Breast epithelium (tissue), 4 donors: ENCODE measurements around the gene RHBDF2. TPM values are rescaled to one million over a fixed set of nuclear protein-coding genes. Genes with fewer than 3 reads are reported as not detected.

Experiments
- DNase-seq, 2 donors: peaks; one replicate each; pipeline ENCODE4 v3.0.0-alpha.2; 2019; ENCODE audit warnings: low spot score in 2 of 2
- H3K27ac ChIP-seq, 2 donors: fragments of 200-600 bp; sonication (generic) in 1 of 2; one replicate each; pipeline ENCODE4 v1.5.1; 2016 to 2019; ENCODE audit warnings: mild to moderate bottlenecking in 1 of 2
- H3K27me3 ChIP-seq, 2 donors: fragments of 200-600 bp; sonication (generic) in 1 of 2; one replicate each; pipeline versions ENCODE4 v1.5.1 to v1.6.0; 2017 to 2019; ENCODE audit warnings: control low read depth in 1 of 2, mild to moderate bottlenecking in 1 of 2
- H3K36me3 ChIP-seq: fragments of 200-600 bp; one replicate; pipeline ENCODE4 v1.5.1; 2019
- H3K4me1 ChIP-seq, 2 donors: fragments of 200-600 bp; sonication (generic); one replicate each; pipeline ENCODE4 v1.5.1; 2016 to 2019; ENCODE audit warnings: control low read depth in 1 of 2
- H3K4me3 ChIP-seq, 3 donors: fragments of 200-600 bp; sonication (generic); 1 replicate in 2 of 3; 2 replicates in 1 of 3; pipeline ENCODE4 v1.5.1; 2016 to 2019; ENCODE audit warnings: mild to moderate bottlenecking in 3 of 3, moderate library complexity in 2 of 3
- H3K9me3 ChIP-seq, 2 donors: fragments of 200-600 bp; sonication (generic) in 1 of 2; one replicate each; pipeline ENCODE4 v1.5.1; 2016 to 2019; ENCODE audit warnings: control low read depth in 1 of 2
- CTCF ChIP-seq, 3 donors: fragments of 450-650 bp; IDR thresholded peaks; one replicate each; pipeline ENCODE4 v1.5.1; 2016 to 2017; ENCODE audit warnings: antibody characterized with exemption in 3 of 3, mild to moderate bottlenecking in 3 of 3, moderate library complexity in 3 of 3
- POLR2A ChIP-seq: fragments of 450-650 bp; IDR thresholded peaks from one replicate; pipeline ENCODE4 v1.6.1; 2016; ENCODE audit warnings: antibody characterized with exemption, mild to moderate bottlenecking, moderate library complexity
- POLR2AphosphoS5 ChIP-seq, 3 donors: sonication (generic); formaldehyde crosslinking; IDR thresholded peaks; one replicate each; pipeline ENCODE4 v1.6.1; 2017; ENCODE audit warnings: antibody characterized with exemption in 3 of 3
- intact Hi-C: fragments of 100-400 bp; cut with DNase I; formaldehyde crosslinking; loops from one replicate; pipeline ENCODE4 v1.15.1; 2023; ENCODE audit warnings: low total_unique reads
- total RNA-seq, 3 donors: library from RNA; depleted of rRNA; stranded (reverse); fragments of >200 nt; gene quantifications; one replicate each; pipeline ENCODE4 v1.1.0, GENCODE V29; 2016

The RHBDF2 gene
- total RNA-seq, 3 donors from 2014 or later: 13.4 to 35.5 (median 26.8) TPM

GRCh38 chr17:76432712-76433336 is 68.4 kb downstream of the RHBDF2 start:
- peaks cover 0 to under 1% of the 10 kb centered on the region in 2 donors for H3K4me1 ChIP-seq
- no peaks in the 10 kb centered on the region for H3K9me3 ChIP-seq
- no peaks in the 10 kb centered on the region for H3K36me3 ChIP-seq
- intact Hi-C loops: no loop called here
- DNase-seq: no peak
- no peak overlapping the region for H3K27ac ChIP-seq
- no peak overlapping the region for H3K4me3 ChIP-seq
- no peaks in the 10 kb centered on the region for H3K27me3 ChIP-seq
- TF ChIP-seq POLR2AphosphoS5 (IDR thresholded peaks at IDR 0.05) (no peak), CTCF (IDR thresholded peaks at IDR 0.05) (peak in 1 of 3 donors; percentile 22), POLR2A (no peak)

- Histone ChIP-seq H3K27me3 (no peaks in the 10 kb centered on the region), H3K27ac (no peak overlapping the region), H3K36me3 (no peaks in the 10 kb centered on the region), H3K4me1 (peaks cover 0 to 4% of the 10 kb centered on the region in 2 donors), H3K4me3 (no peak overlapping the region), H3K9me3 (no peaks in the 10 kb centered on the region)
- no peak for DNase-seq
- intact Hi-C loops: no loop called here
- no peak for TF ChIP-seq POLR2AphosphoS5 (IDR thresholded peaks at IDR 0.05)
- TF ChIP-seq CTCF (IDR thresholded peaks at IDR 0.05): no peak
- TF ChIP-seq POLR2A: no peak
Observed at GRCh38 chr17:76432004-76432403, 69.2 kb downstream of the RHBDF2 start.

- Histone ChIP-seq H3K4me3 (no peak overlapping the region), H3K4me1 (peaks cover 0 to 4% of the 10 kb centered on the region in 2 donors), H3K27ac (no peak overlapping the region), H3K27me3 (no peaks in the 10 kb centered on the region), H3K9me3 (no peaks in the 10 kb centered on the region), H3K36me3 (no peaks in the 10 kb centered on the region)
- TF ChIP-seq POLR2A: no peak
- no peak for DNase-seq
- intact Hi-C loops: no loop called here
Observed at GRCh38 chr17:76431509-76431908, 69.7 kb downstream of the RHBDF2 start.

GRCh38 chr17:76428511-76428910 is 72.7 kb downstream of the RHBDF2 start:
- no peaks in the 10 kb centered on the region for H3K36me3 ChIP-seq
- no peaks in the 10 kb centered on the region for H3K9me3 ChIP-seq
- H3K27ac ChIP-seq: no peak overlapping the region
- TF ChIP-seq CTCF (IDR thresholded peaks at IDR 0.05): no peak
- no peak for TF ChIP-seq POLR2AphosphoS5 (IDR thresholded peaks at IDR 0.05)
- no peak for TF ChIP-seq POLR2A
- intact Hi-C loops: no loop called here
- no peak for DNase-seq
- H3K27me3 ChIP-seq: no peaks in the 10 kb centered on the region
- peaks cover 0 to 4% of the 10 kb centered on the region in 2 donors for H3K4me1 ChIP-seq
- H3K4me3 ChIP-seq: no peak overlapping the region

- H3K4me3 ChIP-seq: no peak overlapping the region
- no peak overlapping the region for H3K27ac ChIP-seq
- no peak for TF ChIP-seq POLR2AphosphoS5 (IDR thresholded peaks at IDR 0.05)
- TF ChIP-seq POLR2A: no peak
- TF ChIP-seq CTCF (IDR thresholded peaks at IDR 0.05): no peak
- intact Hi-C loops: no loop called here
- H3K36me3 ChIP-seq: no peaks in the 10 kb centered on the region
- no peaks in the 10 kb centered on the region for H3K9me3 ChIP-seq
- no peak for DNase-seq
- H3K27me3 ChIP-seq: no peaks in the 10 kb centered on the region
- peaks cover 0 to 4% of the 10 kb centered on the region in 2 donors for H3K4me1 ChIP-seq
Observed at GRCh38 chr17:76427501-76428231, 73.6 kb downstream of the RHBDF2 start.
